ENCODE results near the gene UBXN10. TPM values are rescaled to one million over a fixed set of nuclear protein-coding genes. Genes with fewer than 3 reads are reported as not detected.
"Not testable (repeated sequence)": the region's sequence is repeated elsewhere in the genome, so short reads cannot be mapped to it uniquely, and the experiment has no call there.

Gene UBXN10
- total RNA-seq, 1 experiment from 2014 or later: 0.33 TPM

DNA sequence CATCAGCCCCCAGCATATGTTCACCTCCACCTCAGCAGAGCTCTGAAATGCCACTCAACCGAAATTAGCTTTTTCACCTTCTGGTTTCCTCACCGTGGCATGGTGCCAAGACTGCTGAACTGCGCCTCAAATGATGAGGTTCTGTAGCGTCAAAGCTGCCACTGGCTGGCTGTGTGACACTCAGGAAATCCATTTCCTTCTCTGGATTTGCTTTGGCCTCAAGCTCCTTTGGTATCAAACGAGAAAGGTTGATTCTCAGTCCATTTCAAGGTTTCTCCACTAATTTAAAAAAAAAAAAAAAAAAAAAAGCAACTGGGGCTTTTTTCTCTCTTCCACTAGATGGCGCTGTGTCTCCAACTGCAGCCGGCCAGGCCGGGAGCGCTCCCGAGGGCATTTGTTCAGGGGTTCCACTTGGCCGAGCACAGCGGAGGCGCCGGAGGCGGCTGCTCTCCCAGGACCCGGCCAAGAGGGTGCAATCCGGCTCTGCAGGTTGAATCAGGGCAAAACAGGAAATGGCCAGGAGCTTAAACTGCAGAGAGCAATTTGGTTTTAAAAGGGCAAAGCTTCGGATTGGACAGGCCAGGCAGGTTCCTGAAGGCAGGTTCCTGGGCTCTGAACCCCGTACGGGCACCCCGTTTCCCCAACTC is 26.9 kb downstream of the UBXN10 start:
- TF ChIP-seq, protein P1, sequence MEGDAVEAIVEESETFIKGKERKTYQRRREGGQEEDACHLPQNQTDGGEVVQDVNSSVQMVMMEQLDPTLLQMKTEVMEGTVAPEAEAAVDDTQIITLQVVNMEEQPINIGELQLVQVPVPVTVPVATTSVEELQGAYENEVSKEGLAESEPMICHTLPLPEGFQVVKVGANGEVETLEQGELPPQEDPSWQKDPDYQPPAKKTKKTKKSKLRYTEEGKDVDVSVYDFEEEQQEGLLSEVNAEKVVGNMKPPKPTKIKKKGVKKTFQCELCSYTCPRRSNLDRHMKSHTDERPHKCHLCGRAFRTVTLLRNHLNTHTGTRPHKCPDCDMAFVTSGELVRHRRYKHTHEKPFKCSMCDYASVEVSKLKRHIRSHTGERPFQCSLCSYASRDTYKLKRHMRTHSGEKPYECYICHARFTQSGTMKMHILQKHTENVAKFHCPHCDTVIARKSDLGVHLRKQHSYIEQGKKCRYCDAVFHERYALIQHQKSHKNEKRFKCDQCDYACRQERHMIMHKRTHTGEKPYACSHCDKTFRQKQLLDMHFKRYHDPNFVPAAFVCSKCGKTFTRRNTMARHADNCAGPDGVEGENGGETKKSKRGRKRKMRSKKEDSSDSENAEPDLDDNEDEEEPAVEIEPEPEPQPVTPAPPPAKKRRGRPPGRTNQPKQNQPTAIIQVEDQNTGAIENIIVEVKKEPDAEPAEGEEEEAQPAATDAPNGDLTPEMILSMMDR (IDR thresholded peaks at IDR 0.05; ENCODE audit: unreplicated experiment): peak; percentile 13

GRCh38 chr1:20215716-20216115 is 29.8 kb downstream of the UBXN10 start:
- peaks cover 22% of the 10 kb centered on the region for H3K4me1 Mint-ChIP-seq (ENCODE audit: low read depth, unreplicated experiment)
- intact Hi-C loops (cut with micrococcal nuclease; ENCODE audit: unreplicated experiment): loop anchor here (10.0 kb wide), 1 partner anchor 209 kb away; no protein-coding TSS in a partner anchor
- H3K27ac Mint-ChIP-seq (ENCODE audit: unreplicated experiment): no peak overlapping the region
- no peak for DNase-seq
- no peak overlapping the region for H3K4me3 Mint-ChIP-seq (ENCODE audit: low read depth, unreplicated experiment)
- H3K27me3 Mint-ChIP-seq (ENCODE audit: unreplicated experiment): no peaks in the 10 kb centered on the region
- CTCF ChIA-PET: no interaction called here
- TF ChIP-seq, protein P1 (IDR thresholded peaks at IDR 0.05; ENCODE audit: unreplicated experiment): no peak
- no peaks in the 10 kb centered on the region for H3K36me3 Mint-ChIP-seq (ENCODE audit: insufficient read depth, unreplicated experiment)
- no TSS peak for BruUV-seq (replicated peaks)
- H3K9me3 Mint-ChIP-seq (ENCODE audit: low read depth, unreplicated experiment): no peaks in the 10 kb centered on the region

More for the DNA sequence above, 26.9 kb downstream of the UBXN10 start:
- no peaks in the 10 kb centered on the region for H3K36me3 Mint-ChIP-seq (ENCODE audit: insufficient read depth, unreplicated experiment)
- DNase-seq: peak; percentile 77
- H3K4me1 Mint-ChIP-seq (ENCODE audit: low read depth, unreplicated experiment): peaks cover 26% of the 10 kb centered on the region
- no peaks in the 10 kb centered on the region for H3K27me3 Mint-ChIP-seq (ENCODE audit: unreplicated experiment)
- no peak overlapping the region for H3K27ac Mint-ChIP-seq (ENCODE audit: unreplicated experiment)
- intact Hi-C loops (cut with micrococcal nuclease; ENCODE audit: unreplicated experiment): loop anchor here (2.0 to 10.0 kb wide), 3 partner anchors 144 to 282 kb away; no protein-coding TSS in a partner anchor
- H3K9me3 Mint-ChIP-seq (ENCODE audit: low read depth, unreplicated experiment): no peaks in the 10 kb centered on the region
- CTCF ChIA-PET: interaction anchor here (0.6 to 1.9 kb wide), 14 partner anchors 9 to 421 kb away, joined by 3 to 14 read pairs (median 6); no protein-coding TSS in a partner anchor
- BruUV-seq (replicated peaks): no TSS peak
- no peak overlapping the region for H3K4me3 Mint-ChIP-seq (ENCODE audit: low read depth, unreplicated experiment)

DNA sequence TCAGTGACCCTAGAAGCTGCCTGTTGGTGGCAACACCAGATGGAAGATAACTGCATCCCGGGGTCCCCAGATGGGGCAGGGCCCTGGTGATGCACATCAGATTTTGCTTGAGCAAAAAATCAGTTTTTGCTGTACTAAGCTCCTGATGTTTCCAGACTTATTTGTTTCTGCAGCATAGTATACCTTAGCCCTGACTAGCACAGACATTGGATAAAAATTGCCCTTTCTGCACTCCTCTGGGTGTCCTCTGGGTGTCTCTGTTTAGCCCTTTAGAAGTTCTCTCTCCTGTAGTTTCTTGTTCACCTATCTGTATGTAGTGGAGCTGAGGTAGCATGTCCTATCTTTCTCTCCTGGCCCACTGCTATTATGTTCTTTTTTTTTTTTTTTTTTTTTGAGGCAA is 30.7 kb downstream of the UBXN10 start:
- Mint-ChIP-seq H3K36me3 (ENCODE audit: insufficient read depth, unreplicated experiment) (no peaks in the 10 kb centered on the region), H3K27ac (ENCODE audit: unreplicated experiment) (no peak overlapping the region), H3K27me3 (ENCODE audit: unreplicated experiment) (peaks cover 1% of the 10 kb centered on the region), H3K4me1 (ENCODE audit: low read depth, unreplicated experiment) (peaks cover 14% of the 10 kb centered on the region), H3K9me3 (ENCODE audit: low read depth, unreplicated experiment) (no peaks in the 10 kb centered on the region), H3K4me3 (ENCODE audit: low read depth, unreplicated experiment) (no peak overlapping the region)
- CTCF ChIA-PET: interaction anchor here (0.5 to 1.2 kb wide), 4 partner anchors 39 to 160 kb away, joined by 3 to 5 read pairs (median 4); no protein-coding TSS in a partner anchor
- intact Hi-C loops (cut with micrococcal nuclease; ENCODE audit: unreplicated experiment): loop anchor here (10.0 kb wide), 1 partner anchor 208 kb away; no protein-coding TSS in a partner anchor
- DNase-seq: no peak
- BruUV-seq (replicated peaks): no TSS peak
- TF ChIP-seq, protein P1 (IDR thresholded peaks at IDR 0.05; ENCODE audit: unreplicated experiment): no peak

- intact Hi-C loops (cut with micrococcal nuclease; ENCODE audit: unreplicated experiment): loop anchor here (10.0 kb wide), 1 partner anchor 206 kb away; no protein-coding TSS in a partner anchor
- DNase-seq; H3K4me3 Mint-ChIP-seq (ENCODE audit: low read depth, unreplicated experiment); BruUV-seq (replicated peaks); CTCF ChIA-PET; H3K36me3 Mint-ChIP-seq (ENCODE audit: insufficient read depth, unreplicated experiment); H3K27ac Mint-ChIP-seq (ENCODE audit: unreplicated experiment); H3K4me1 Mint-ChIP-seq (ENCODE audit: low read depth, unreplicated experiment); H3K9me3 Mint-ChIP-seq (ENCODE audit: low read depth, unreplicated experiment): not testable (repeated sequence)
- H3K27me3 Mint-ChIP-seq (ENCODE audit: unreplicated experiment): peaks cover 26% of the 10 kb centered on the region
Measured at GRCh38 chr1:20219053-20219452, 33.2 kb downstream of the UBXN10 start.

GRCh38 chr1:20220036-20220435 is 34.1 kb downstream of the UBXN10 start:
- intact Hi-C loops (cut with micrococcal nuclease; ENCODE audit: unreplicated experiment): no loop called here
- H3K9me3 Mint-ChIP-seq (ENCODE audit: low read depth, unreplicated experiment): no peaks in the 10 kb centered on the region
- peaks cover 36% of the 10 kb centered on the region for H3K27me3 Mint-ChIP-seq (ENCODE audit: unreplicated experiment)
- H3K27ac Mint-ChIP-seq (ENCODE audit: unreplicated experiment): no peak overlapping the region
- CTCF ChIA-PET: no interaction called here
- TF ChIP-seq, protein P1 (IDR thresholded peaks at IDR 0.05; ENCODE audit: unreplicated experiment): no peak
- H3K4me1 Mint-ChIP-seq (ENCODE audit: low read depth, unreplicated experiment): no peaks in the 10 kb centered on the region
- BruUV-seq (replicated peaks): no TSS peak
- no peak overlapping the region for H3K4me3 Mint-ChIP-seq (ENCODE audit: low read depth, unreplicated experiment)
- no peaks in the 10 kb centered on the region for H3K36me3 Mint-ChIP-seq (ENCODE audit: insufficient read depth, unreplicated experiment)
- no peak for DNase-seq
